Inferior parietal cortex (tissue), 1 donor: Measurements from ENCODE around the gene IFNAR2.

ENCODE experiments used
- DNase-seq: peaks from one replicate; pipeline ENCODE4 v3.0.0-alpha.2; 2016; ENCODE audit errors: extremely low spot score

The IFNAR2 gene

DNA sequence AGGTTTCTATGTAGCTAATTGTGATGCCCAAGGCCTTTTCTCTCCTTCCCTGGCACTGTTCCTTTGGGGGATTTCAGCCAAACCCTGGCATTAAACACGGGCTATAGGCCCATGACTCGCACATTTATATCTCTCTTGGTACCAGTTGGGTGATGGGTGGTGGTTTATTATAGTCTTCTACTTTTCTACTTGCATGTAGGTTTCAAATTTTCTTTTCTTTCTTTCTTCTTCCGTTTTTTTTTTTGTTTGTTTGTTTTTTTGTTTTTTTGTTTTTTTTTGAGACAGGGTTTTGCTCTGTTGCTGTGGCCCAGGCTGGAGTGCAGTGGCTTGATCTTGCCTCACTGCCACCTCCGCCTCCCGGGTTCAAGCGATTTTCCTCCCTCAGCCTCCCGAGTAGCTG, 37.5 kb downstream of the IFNAR2 start:
- no peak for DNase-seq

DNA sequence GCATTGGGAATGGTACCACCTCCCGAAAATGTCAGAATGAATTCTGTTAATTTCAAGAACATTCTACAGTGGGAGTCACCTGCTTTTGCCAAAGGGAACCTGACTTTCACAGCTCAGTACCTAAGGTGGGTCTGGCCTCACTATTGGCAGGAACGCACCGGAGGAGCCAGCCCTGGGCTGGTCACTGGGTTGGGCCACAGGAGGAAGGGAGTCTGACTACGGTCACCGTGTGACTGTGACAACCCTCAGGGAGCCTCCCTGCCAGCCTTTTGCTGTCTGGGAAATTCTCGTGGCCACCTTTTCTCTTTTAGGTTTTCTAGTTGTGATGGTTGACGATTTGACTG, 38.6 kb downstream of the IFNAR2 start:
- no peak for DNase-seq

DNA sequence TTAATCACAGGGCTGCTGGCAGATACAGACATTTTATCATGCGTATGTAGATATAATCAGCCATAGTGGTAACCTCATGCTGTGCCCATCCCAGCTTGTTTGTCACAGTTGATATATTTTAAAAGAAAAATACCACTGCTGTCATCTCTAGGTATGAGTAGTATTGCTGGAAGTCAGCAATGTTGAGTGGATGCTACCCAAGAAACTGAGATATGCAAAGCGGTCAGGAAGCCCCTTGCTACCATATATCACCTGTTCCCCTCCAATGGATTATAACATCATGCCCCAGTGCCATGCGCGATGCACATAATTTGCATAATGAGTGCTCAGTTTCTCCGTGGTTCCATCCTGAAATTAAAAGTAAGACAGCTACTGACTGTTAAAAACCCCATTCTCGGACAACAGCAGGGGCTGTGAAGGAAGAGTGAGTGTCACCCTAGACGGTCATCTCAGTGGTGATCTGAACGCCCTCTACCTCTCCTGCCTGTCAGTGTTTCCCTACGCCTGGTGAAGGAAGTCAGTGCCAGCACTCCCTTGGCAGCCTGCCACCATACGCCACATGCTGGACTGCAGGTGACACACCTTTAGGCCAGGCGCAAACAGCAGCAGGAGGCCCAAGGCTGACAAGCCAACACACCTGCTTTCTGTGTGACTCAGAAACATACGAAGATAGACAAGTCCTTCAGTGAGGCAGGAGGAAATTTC, 39.2 kb downstream of the IFNAR2 start:
- no peak for DNase-seq

DNA sequence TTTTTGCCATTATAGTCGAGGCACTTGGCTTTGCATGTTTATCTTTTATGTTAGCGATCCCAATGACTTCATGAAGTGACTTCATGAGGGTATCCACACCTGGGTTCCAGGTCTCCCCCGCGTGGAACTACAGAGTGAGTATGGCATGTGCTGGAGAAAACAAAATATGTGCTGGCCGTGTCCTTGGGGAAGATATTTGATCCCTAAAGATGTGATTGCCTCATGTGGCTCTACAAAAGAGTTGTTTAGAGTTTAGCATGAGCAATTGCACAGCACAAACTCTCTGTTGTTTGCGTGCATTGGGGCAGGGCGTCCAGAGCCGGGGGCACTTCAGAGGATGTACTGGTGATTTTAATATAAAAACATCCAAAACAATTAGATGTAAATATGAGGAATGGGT, 41.2 kb downstream of the IFNAR2 start:
- DNase-seq, result no peak

GRCh38 chr21:33273044-33273443, 43.3 kb downstream of the IFNAR2 start:
- no peak for DNase-seq

GRCh38 chr21:33278721-33279120, 49.0 kb downstream of the IFNAR2 start:
- DNase-seq, result no peak

DNA sequence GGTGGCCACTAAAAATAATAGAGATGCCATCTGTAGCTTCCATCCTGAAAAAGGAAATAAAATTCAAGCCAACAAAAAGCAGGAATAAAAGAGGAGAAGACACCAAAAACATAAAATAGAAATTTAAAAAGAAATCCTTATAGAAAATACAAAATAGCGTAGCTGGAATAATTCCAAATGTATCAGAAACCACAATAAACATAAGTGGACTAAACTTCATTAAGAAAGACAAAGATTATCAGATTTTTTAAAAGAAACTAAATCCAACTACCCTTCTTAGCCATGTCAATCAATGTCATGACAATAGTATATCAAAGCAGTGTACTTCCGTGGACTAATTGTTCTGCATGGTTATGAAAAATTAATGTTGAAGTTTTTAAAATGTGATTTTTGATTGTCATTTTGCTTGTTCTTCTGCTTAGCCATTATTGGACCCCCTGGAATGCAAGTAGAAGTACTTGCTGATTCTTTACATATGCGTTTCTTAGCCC, 49.6 kb downstream of the IFNAR2 start:
- DNase-seq, result no peak
